Measurements from ENCODE around the gene COL18A1. TPM values are rescaled to one million over a fixed set of nuclear protein-coding genes. Genes with fewer than 3 reads are reported as not detected.
"Not testable (repeated sequence)": the region's sequence is repeated elsewhere in the genome, so short reads cannot be mapped to it uniquely, and the experiment has no call there.

COL18A1 gene
- total RNA-seq = 100 to 1,000 TPM; 117 to 133 TPM
- long read RNA-seq, donor 1, full-length matches to known transcripts = 17 of 137 reads
- long read RNA-seq, donor 1, partial matches to known transcripts = 94 of 137 reads
- long read RNA-seq, donor 1, other reads (novel, unspliced or antisense) = 26 of 137 reads
- long read RNA-seq, donor 2, transcript COL18A1-207 (5 exons, 2,515 nt) = major isoform, 6 of 210 reads
- long read RNA-seq, donor 2, partial matches to known transcripts = 194 of 210 reads
- long read RNA-seq, donor 2, other reads (novel, unspliced or antisense) = 10 of 210 reads

- peak; percentile 88 for DNase-seq (ENCODE audit: low spot score)
- intact Hi-C loops (cut with DNase I) = no loop called here
Observed at GRCh38 chr21:45404730-45405270, at the start of gene COL18A1. Gene COL18A1 (plus strand): TSS chr21:45405165. CDS start chr21:45405231, 66 bp downstream.

- DNase-seq (ENCODE audit: low spot score) = no peak
- intact Hi-C loops (cut with DNase I) = no loop called here
Observed at GRCh38 chr21:45355573-45355972, 49.4 kb upstream of the COL18A1 start.

- intact Hi-C loops (cut with DNase I) = no loop called here
- no peak for DNase-seq (ENCODE audit: low spot score)
Observed at GRCh38 chr21:45356251-45356650, 48.7 kb upstream of the COL18A1 start.

GRCh38 chr21:45356653-45357435 lies 48.1 kb upstream of the COL18A1 start:
- intact Hi-C loops (cut with DNase I) = no loop called here
- no peak for DNase-seq (ENCODE audit: low spot score)

GRCh38 chr21:45357436-45358260 lies 47.3 kb upstream of the COL18A1 start:
- intact Hi-C loops (cut with DNase I) = no loop called here
- DNase-seq (ENCODE audit: low spot score) = no peak

- intact Hi-C loops (cut with DNase I) = no loop called here
- no peak for DNase-seq (ENCODE audit: low spot score)
Observed at GRCh38 chr21:45358261-45358670, 46.7 kb upstream of the COL18A1 start.

- DNase-seq (ENCODE audit: low spot score) = no peak
- intact Hi-C loops (cut with DNase I) = no loop called here
Observed at GRCh38 chr21:45358711-45359310, 46.2 kb upstream of the COL18A1 start.

- intact Hi-C loops (cut with DNase I) = no loop called here
- DNase-seq (ENCODE audit: low spot score) = no peak
Observed at GRCh38 chr21:45359451-45360217, 45.3 kb upstream of the COL18A1 start.

GRCh38 chr21:45361033-45361997 lies 43.6 kb upstream of the COL18A1 start:
- intact Hi-C loops (cut with DNase I) = no loop called here
- no peak for DNase-seq (ENCODE audit: low spot score)

- no peak for DNase-seq (ENCODE audit: low spot score)
Observed at GRCh38 chr21:45362077-45362747, 42.8 kb upstream of the COL18A1 start.

GRCh38 chr21:45362748-45363145 lies 42.2 kb upstream of the COL18A1 start:
- DNase-seq (ENCODE audit: low spot score) = no peak
- intact Hi-C loops (cut with DNase I) = no loop called here

More at GRCh38 chr21:45362077-45362747, 42.8 kb upstream of the COL18A1 start:
- intact Hi-C loops (cut with DNase I) = no loop called here

- intact Hi-C loops (cut with DNase I); DNase-seq (ENCODE audit: low spot score): not testable (repeated sequence)
Observed at GRCh38 chr21:45363272-45363671, 41.7 kb upstream of the COL18A1 start.

- intact Hi-C loops (cut with DNase I) = no loop called here
- DNase-seq (ENCODE audit: low spot score) = peak; percentile 95
Observed at GRCh38 chr21:45363921-45364467, 41.0 kb upstream of the COL18A1 start.

- intact Hi-C loops (cut with DNase I) = no loop called here
- peak; percentile 89 for DNase-seq (ENCODE audit: low spot score)
Observed at GRCh38 chr21:45364468-45365185, 40.3 kb upstream of the COL18A1 start.

- DNase-seq (ENCODE audit: low spot score) = no peak
- intact Hi-C loops (cut with DNase I) = no loop called here
Observed at GRCh38 chr21:45365186-45365607, 39.8 kb upstream of the COL18A1 start.

Measured in posterior vena cava (tissue), 2 donors.